NCI-H1092 (cell line): ENCODE results near the gene HGF.
A peak's percentile ranks its signal among the peaks of the same experiment; 100 is the strongest.

Experiments
- DNase-seq: peaks from one replicate; lab custom pipeline; 2025; lab: John Stamatoyannopoulos, UW

HGF gene

DNA sequence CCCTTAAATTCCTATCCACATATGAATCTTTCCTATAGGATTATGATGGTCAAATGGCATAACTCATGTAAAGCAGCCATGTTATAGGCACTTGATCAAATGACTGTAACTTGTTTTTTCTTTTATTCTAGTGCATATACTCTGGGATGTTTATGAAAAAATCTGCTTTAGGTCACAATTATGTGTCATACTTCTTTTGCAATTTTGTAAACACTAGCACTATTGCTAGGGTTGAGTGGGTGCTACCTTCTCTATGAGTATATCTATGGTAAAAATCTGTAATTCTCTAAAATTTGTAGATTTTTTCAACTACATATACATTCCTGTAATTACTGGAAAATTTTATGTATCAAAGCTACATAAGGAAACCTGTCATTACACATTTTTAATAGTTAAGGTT is 50.0 kb downstream of the HGF start:
- no peak for DNase-seq

- peak; percentile 21 for DNase-seq
These were observed 53.8 kb downstream of the HGF start for GRCh38 chr7:81715984-81716588.

GRCh38 chr7:81714306-81714705 is 55.5 kb downstream of the HGF start:
- no peak for DNase-seq

DNA sequence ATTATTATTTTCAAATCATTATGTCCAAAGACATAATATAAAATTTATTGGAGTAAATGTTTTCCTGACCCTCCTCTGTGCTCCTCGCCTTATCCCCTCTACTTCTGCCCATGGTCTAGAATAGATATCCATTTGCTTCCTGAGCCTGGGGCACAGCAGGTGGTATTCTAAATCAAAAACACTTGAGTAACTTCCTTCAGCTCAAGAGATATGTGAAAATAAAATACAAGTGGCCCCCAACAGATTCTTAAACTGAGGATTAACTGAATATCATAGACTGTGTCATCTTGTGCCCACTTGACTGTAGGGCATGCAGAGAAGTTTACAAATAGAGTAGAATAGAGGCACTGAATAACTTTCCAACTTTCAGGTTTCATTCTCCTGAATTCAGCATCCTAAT is 59.1 kb downstream of the HGF start:
- no peak for DNase-seq

DNA sequence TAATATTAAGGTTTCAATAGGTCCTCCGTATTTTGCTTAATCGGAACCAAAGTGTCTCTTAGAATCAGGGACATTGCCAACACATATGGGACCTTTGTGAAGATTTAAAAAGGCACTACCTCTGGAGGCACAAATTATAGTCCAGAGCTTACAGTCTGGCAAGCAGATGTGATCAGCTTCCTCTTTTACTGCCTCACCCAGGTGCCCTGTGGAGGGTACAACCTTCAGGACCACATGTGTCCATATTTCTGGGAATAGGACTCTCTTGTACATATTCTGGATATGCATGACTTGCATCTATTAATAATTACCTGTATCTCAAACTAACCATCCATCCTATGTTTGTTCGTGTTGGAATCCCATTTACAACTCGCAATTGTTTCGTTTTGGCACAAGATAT is 60.0 kb downstream of the HGF start:
- DNase-seq, result no peak

GRCh38 chr7:81707966-81708365 is 61.9 kb downstream of the HGF start:
- DNase-seq, result no peak

- no peak for DNase-seq
These were observed 62.7 kb downstream of the HGF start for GRCh38 chr7:81707196-81707595.

- no peak for DNase-seq
These were observed 64.6 kb downstream of the HGF start for GRCh38 chr7:81705206-81705605.

DNA sequence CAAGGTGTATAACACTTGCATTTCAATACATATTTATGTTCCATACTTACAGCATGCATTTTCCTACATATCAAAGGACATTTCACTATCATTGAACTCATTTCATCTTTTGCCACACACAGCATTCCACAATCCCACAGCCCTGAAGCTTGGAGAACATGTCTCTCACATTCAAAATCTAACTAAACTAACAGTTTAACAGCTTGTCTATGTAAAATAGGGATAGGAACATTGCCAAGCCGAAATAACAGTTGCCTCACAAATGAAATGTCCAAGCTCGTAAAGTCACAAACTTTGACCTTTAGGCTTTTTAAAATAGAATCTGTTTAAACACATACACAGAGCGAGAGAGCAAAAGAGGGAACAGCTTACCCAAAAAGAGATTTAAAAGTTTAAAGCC is 65.3 kb downstream of the HGF start:
- DNase-seq, result no peak

GRCh38 chr7:81698965-81699364 is 70.9 kb downstream of the HGF start:
- no peak for DNase-seq

- DNase-seq, result no peak
These were observed 75.1 kb downstream of the HGF start for GRCh38 chr7:81694711-81695110.

DNA sequence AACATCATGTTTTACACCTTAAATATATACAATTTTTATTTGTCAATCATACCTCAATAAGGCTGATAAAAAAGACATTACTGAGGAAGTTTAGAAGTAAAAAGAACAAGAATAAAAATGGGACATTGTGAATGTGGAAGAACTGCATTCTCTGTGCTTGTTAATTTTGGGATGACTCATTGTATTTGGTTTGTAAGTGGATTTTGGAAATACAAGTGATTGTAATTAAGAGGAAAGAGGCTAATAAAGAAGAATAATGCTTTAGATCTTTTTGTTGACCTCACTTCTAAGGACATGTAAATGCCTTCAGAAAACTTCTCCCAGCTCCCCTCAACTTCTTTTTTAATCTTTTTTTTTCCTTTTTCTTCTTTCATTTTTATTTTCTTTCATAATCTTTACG is 76.0 kb downstream of the HGF start:
- DNase-seq, result no peak

DNA sequence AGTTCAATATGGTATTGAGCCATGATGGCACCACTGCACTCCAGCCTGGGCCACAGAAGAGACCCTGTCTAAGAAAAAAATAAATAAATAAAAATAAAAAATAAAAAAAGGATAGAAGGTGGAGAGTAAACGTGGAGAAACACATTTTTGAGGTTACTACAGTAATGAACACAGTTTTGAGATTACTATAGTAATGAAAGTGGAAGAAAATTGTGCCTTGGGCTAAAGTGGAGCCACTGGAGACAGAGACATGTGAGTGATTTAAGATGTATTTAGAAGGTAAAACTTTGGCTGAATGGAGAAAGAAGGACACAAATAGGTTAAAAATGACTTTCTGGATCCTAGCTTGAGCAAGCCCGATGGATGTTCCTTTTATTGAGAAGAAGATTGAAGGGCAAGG is 76.8 kb downstream of the HGF start:
- DNase-seq, result no peak

- no peak for DNase-seq
These were observed 77.5 kb downstream of the HGF start for GRCh38 chr7:81692146-81692905.

DNA sequence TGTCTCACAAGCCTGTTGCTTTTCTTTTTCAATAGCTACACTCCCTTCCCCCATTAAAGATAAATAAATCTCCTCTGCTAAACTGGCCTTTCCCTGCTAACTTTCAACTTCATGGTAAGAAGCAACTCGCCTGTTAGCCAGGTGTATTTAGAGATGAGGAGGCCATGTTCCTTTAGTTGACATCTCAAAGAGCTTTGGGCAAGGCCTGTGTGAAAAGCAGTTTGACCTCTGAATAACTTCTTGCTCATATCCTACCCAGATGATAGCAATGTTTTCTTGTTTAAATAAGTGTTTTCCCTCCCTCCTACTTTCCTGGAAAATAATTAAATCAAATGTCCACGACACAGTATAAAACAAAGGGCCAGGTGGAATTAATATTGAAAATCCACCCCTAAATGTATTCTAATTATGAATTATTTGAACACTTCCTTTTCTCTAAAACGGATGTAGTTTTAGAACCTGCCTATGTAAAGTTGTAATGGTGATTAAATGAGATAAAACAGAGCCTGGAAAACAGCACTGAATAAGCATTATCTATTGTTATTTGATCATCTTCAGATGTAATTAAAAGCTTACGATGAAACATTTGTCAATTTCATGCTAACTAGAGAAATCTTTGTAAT is 78.5 kb downstream of the HGF start:
- no peak for DNase-seq

DNA sequence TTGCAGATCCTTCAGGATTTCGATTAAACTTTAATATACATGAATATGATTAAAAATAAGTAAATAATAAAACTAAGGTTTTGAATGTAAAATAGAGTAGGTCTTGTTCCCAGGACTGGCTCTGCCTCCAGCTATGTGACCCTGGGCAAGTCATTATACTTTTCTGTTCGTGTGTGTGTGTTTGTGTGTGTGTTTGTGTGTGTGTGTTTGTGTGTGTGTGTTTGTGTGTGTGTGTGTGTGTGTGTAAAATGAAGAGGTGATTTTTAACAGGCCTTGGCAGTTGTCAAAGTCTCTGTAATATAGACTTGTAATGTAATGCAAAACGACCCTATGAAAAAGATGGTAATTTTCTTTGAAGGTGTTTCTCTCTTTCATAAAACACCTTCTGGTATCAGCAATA is 79.2 kb downstream of the HGF start:
- no peak for DNase-seq

- no peak for DNase-seq
These were observed 79.6 kb downstream of the HGF start for GRCh38 chr7:81690251-81690650.

GRCh38 chr7:81688622-81689411 is 81.0 kb downstream of the HGF start:
- DNase-seq, result no peak

GRCh38 chr7:81687062-81687461 is 82.8 kb downstream of the HGF start:
- no peak for DNase-seq

GRCh38 chr7:81685270-81685868 is 84.5 kb downstream of the HGF start:
- DNase-seq, result no peak

GRCh38 chr7:81684514-81685269 is 85.2 kb downstream of the HGF start:
- DNase-seq, result peak; percentile 85

- DNase-seq, result no peak
These were observed 85.8 kb downstream of the HGF start for GRCh38 chr7:81684033-81684432.
